GM20000 (cell line): Measurements from ENCODE around the gene BAG1.
A peak's percentile ranks its signal among the peaks of the same experiment; 100 is the strongest.

ENCODE experiments used
- DNase-seq: peaks from one replicate; pipeline ENCODE4 v3.0.0; 2012; ENCODE audit warnings: low spot score
- CTCF ChIP-seq: IDR thresholded peaks from 2 replicates; pipeline ENCODE4 v1.5.1; 2012; ENCODE audit warnings: mild to moderate bottlenecking, control low read depth; ENCODE audit errors: extremely low read depth, missing control alignments

Gene BAG1

GRCh38 chr9:33290247-33291030, 25.9 kb upstream of the BAG1 start, which contains the start of gene NFX1:
NFX1 (plus strand) TSS chr9:33290516; CDS start chr9:33290573, 57 bp downstream.
- DNase-seq: peak; percentile 90
- no peak for TF ChIP-seq CTCF

GRCh38 chr9:33289936-33290246, 25.4 kb upstream of the BAG1 start:
- no peak for DNase-seq
- no peak for TF ChIP-seq CTCF

GRCh38 chr9:33289496-33289895, 25.0 kb upstream of the BAG1 start:
- no peak for TF ChIP-seq CTCF
- no peak for DNase-seq

- no peak for DNase-seq
- TF ChIP-seq CTCF: no peak
Observed at GRCh38 chr9:33288828-33289483, 24.4 kb upstream of the BAG1 start.

- DNase-seq: no peak
- no peak for TF ChIP-seq CTCF
Observed at GRCh38 chr9:33288235-33288634, 23.7 kb upstream of the BAG1 start.

GRCh38 chr9:33287087-33287490, 22.6 kb upstream of the BAG1 start:
- TF ChIP-seq CTCF: peak; percentile 68
- peak; percentile 63 for DNase-seq

- no peak for DNase-seq
Observed at GRCh38 chr9:33285502-33285901, 21.0 kb upstream of the BAG1 start.

More at GRCh38 chr9:33285502-33285901, 21.0 kb upstream of the BAG1 start:
- no peak for TF ChIP-seq CTCF
